GM23338 (cell line): Measurements from ENCODE around the gene PRDM10. TPM values are rescaled to one million over a fixed set of nuclear protein-coding genes. Genes with fewer than 3 reads are reported as not detected.

Experiments used
- ATAC-seq: fragments of 200-7000 bp; cut with Tn5 transposase; 3 replicates; pipeline ENCODE4 v1.9.1; 2020
- DNase-seq: peaks from one replicate; pipeline ENCODE4 v3.0.0-alpha.2; 2015; ENCODE audit warnings: low spot score
- H2AFZ ChIP-seq: fragments of 200-600 bp; sonication (generic); 2 replicates; pipeline ENCODE4 v1.8.0; 2016; ENCODE audit warnings: antibody characterized with exemption, mild to moderate bottlenecking, moderate library complexity
- H3F3A ChIP-seq: fragments of 200-600 bp; sonication (generic); replicated peaks from 2 replicates; pipeline ENCODE4 v1.8.0; 2017; ENCODE audit warnings: antibody characterized with exemption, mixed run types, low read depth
- H3K27ac ChIP-seq: fragments of 200-600 bp; sonication (generic); 2 replicates; pipeline ENCODE4 v1.6.1; 2016; ENCODE audit warnings: low read depth
- H3K27me3 ChIP-seq: fragments of 200-600 bp; sonication (generic); 2 replicates; pipeline ENCODE4 v1.8.0; 2016; ENCODE audit warnings: mild to moderate bottlenecking, mixed run types, moderate library complexity; ENCODE audit not compliant: insufficient read depth
- H3K36me3 ChIP-seq: fragments of 200-600 bp; sonication (generic); 2 replicates; pipeline ENCODE4 v1.8.0; 2016; ENCODE audit warnings: mild to moderate bottlenecking; ENCODE audit not compliant: insufficient read depth
- H3K4me1 ChIP-seq: fragments of 200-600 bp; sonication (generic); 2 replicates; pipeline ENCODE4 v1.8.0; 2016; ENCODE audit warnings: mild to moderate bottlenecking, moderate library complexity; ENCODE audit not compliant: insufficient read depth
- H3K4me2 ChIP-seq: fragments of 200-600 bp; sonication (generic); 2 replicates; pipeline ENCODE4 v1.7.1; 2017; ENCODE audit warnings: mixed run types
- H3K4me3 ChIP-seq: fragments of 200-600 bp; sonication (generic); 2 replicates; pipeline ENCODE4 v1.6.1; 2016; ENCODE audit warnings: mixed run types
- H3K79me2 ChIP-seq: fragments of 200-600 bp; sonication (generic); replicated peaks from 2 replicates; pipeline ENCODE4 v1.8.0; 2017; ENCODE audit warnings: mild to moderate bottlenecking; ENCODE audit not compliant: insufficient read depth
- H3K9me2 ChIP-seq: fragments of 200-600 bp; sonication (generic); 2 replicates; pipeline ENCODE4 v1.8.0; 2017; ENCODE audit not compliant: insufficient read depth
- H4K20me1 ChIP-seq: fragments of 200-600 bp; sonication (generic); replicated peaks from 2 replicates; pipeline ENCODE4 v1.8.0; 2017; ENCODE audit warnings: mild to moderate bottlenecking; ENCODE audit not compliant: insufficient read depth
- H3K27ac Mint-ChIP-seq: 2 replicates; pipeline ENCODE4 v1.8.0; 2020; ENCODE audit warnings: inconsistent platforms, mild to moderate bottlenecking, moderate library complexity, mixed read lengths
- H3K27me3 Mint-ChIP-seq: 3 replicates; pipeline ENCODE4 v1.8.0; 2022; ENCODE audit warnings: low read depth, mild to moderate bottlenecking, moderate library complexity, mixed read lengths, inconsistent platforms; ENCODE audit not compliant: insufficient read depth, poor library complexity
- H3K36me3 Mint-ChIP-seq: 3 replicates; pipeline ENCODE4 v1.8.0; 2021; ENCODE audit warnings: low read depth, mild to moderate bottlenecking, inconsistent platforms, moderate library complexity, mixed read lengths
- H3K4me1 Mint-ChIP-seq: 3 replicates; pipeline ENCODE4 v1.8.0; 2020; ENCODE audit warnings: mild to moderate bottlenecking, inconsistent platforms, mixed read lengths
- H3K4me3 Mint-ChIP-seq: 3 replicates; pipeline ENCODE4 v1.8.0; 2021; ENCODE audit warnings: moderate library complexity, mild to moderate bottlenecking, inconsistent platforms, mixed read lengths
- H3K9me3 Mint-ChIP-seq: 3 replicates; pipeline ENCODE4 v1.8.0; 2020; ENCODE audit warnings: moderate library complexity, mild to moderate bottlenecking, inconsistent platforms, mixed read lengths
- CREB1 ChIP-seq: fragments of 250-450 bp; sonication (Bioruptor Pico); IDR thresholded peaks from 2 replicates; pipeline ENCODE4 v1.5.0; 2020; ENCODE audit warnings: low read depth, mild to moderate bottlenecking, moderate library complexity
- CTCF ChIP-seq, 2 experiments: fragments of 200-600 bp in 1 of 2; sonication (generic) in 1 of 2; conservative IDR thresholded peaks; 2 replicates each; pipeline versions ENCODE4 v1.5.1 to v1.6.1; 2016 to 2017; ENCODE audit warnings: antibody characterized with exemption in 2 of 2, low read depth in 2 of 2, mild to moderate bottlenecking in 2 of 2, moderate library complexity in 1 of 2
- EZH2phosphoT487 ChIP-seq: fragments of 200-600 bp; sonication (generic); IDR thresholded peaks from one replicate; pipeline ENCODE4 v1.8.1; 2018; ENCODE audit warnings: antibody characterized with exemption; ENCODE audit not compliant: unreplicated experiment
- JUNB ChIP-seq: IDR thresholded peaks from one replicate; pipeline ENCODE4 v1.6.1; 2016; ENCODE audit warnings: antibody characterized with exemption; ENCODE audit not compliant: unreplicated experiment
- POLR2AphosphoS5 ChIP-seq: IDR thresholded peaks from 2 replicates; pipeline ENCODE4 v1.6.1; 2016; ENCODE audit warnings: antibody characterized with exemption, low read depth
- REST ChIP-seq: IDR thresholded peaks from one replicate; pipeline ENCODE4 v1.6.1; 2018; ENCODE audit warnings: antibody characterized with exemption; ENCODE audit not compliant: unreplicated experiment
- ZNF462 ChIP-seq: fragments of 250-450 bp; sonication (Bioruptor Pico); IDR thresholded peaks from 2 replicates; pipeline ENCODE4 v1.5.0; 2020; ENCODE audit warnings: mild to moderate bottlenecking, moderate library complexity
- polyA plus RNA-seq: library from polyadenylated mRNA; unstranded; fragments of >200 nt; fragmentation: Nextera tagmentation; extraction: Ambion mirVana; gene quantifications from 2 replicates; pipeline ENCODE4 v1.2.1, GENCODE V29; 2016
- total RNA-seq: library from RNA; depleted of rRNA; stranded (reverse); fragments of >200 nt; shearing (Covaris generic); gene quantifications from 2 replicates; pipeline ENCODE4 v1.2.3, GENCODE V29; 2014

PRDM10 gene
- total and polyA plus RNA-seq, 2 experiments from 2014 or later = 5.2 to 14.9 TPM

GRCh38 chr11:129939510-129939909 lies 63.1 kb downstream of the PRDM10 start:
- Mint-ChIP-seq H3K27me3 (peaks cover 2% of the 10 kb centered on the region), H3K9me3 (no peaks in the 10 kb centered on the region; the same call in 2 of the 3 replicates), H3K4me1 (peaks cover 46% of the 10 kb centered on the region), H3K36me3 (peaks cover 11% of the 10 kb centered on the region), H3K27ac (peak overlapping the region; percentile 28; the same call in 1 of the 2 replicates), H3K4me3 (no peak overlapping the region)
- H3K36me3 ChIP-seq = peaks cover 5% of the 10 kb centered on the region
- no peak for DNase-seq
- no peaks in the 10 kb centered on the region for H3F3A ChIP-seq
- ATAC-seq = no peak
- no peaks in the 10 kb centered on the region for H3K27me3 ChIP-seq
- H3K79me2 ChIP-seq = no peaks in the 10 kb centered on the region
- no peak overlapping the region for H2AFZ ChIP-seq
- TF ChIP-seq POLR2AphosphoS5 = no peak
- no peak for TF ChIP-seq ZNF462 (CRISPR knock-in tag)
- no peak for TF ChIP-seq JUNB
- no peak for TF ChIP-seq EZH2phosphoT487
- TF ChIP-seq REST = no peak
- no peak for TF ChIP-seq CREB1 (CRISPR knock-in tag)
- TF ChIP-seq CTCF (conservative IDR thresholded peaks at IDR 0.05; ENCODE audit: low read depth in 2 of 2) = no peak
- H3K4me1 ChIP-seq = peaks cover 19% of the 10 kb centered on the region
- H3K4me2 ChIP-seq = no peak overlapping the region
- H4K20me1 ChIP-seq = no peaks in the 10 kb centered on the region
- no peak overlapping the region for H3K4me3 ChIP-seq
- no peak overlapping the region for H3K27ac ChIP-seq
- peaks cover 3% of the 10 kb centered on the region; the same call in 1 of the 2 replicates for H3K9me2 ChIP-seq
